Psoas muscle (tissue), 8 donors: Measurements from ENCODE around the gene AP1G2. TPM values are rescaled to one million over a fixed set of nuclear protein-coding genes. Genes with fewer than 3 reads are reported as not detected.
A peak's percentile ranks its signal among the peaks of the same experiment; 100 is the strongest.

Experiments
- ATAC-seq, 4 donors: fragments of 200-7000 bp; cut with Tn5 transposase; one replicate each; pipeline ENCODE4 v1.9.1; 2020; ENCODE audit warnings: moderate library complexity in 3 of 4, mild to moderate bottlenecking in 2 of 4
- DNase-seq, 2 donors: peaks; one replicate each; pipeline ENCODE4 v3.0.0-alpha.2; 2020
- H3K27ac ChIP-seq: fragments of 200-600 bp; one replicate; pipeline ENCODE4 v1.8.0; 2022
- H3K27me3 ChIP-seq, 3 donors: fragments of 200-600 bp in 1 of 3; one replicate each; pipeline versions ENCODE4 v1.6.1 to v1.8.0; 2013 to 2022; ENCODE audit warnings: low read length in 2 of 3, mild to moderate bottlenecking in 2 of 3, moderate library complexity in 1 of 3; ENCODE audit not compliant: insufficient read depth in 3 of 3
- H3K36me3 ChIP-seq, 2 donors: fragments of 200-600 bp in 1 of 2; one replicate each; pipeline versions ENCODE4 v1.6.1 to v1.8.0; 2013 to 2022; ENCODE audit warnings: low read depth in 1 of 2, mild to moderate bottlenecking in 1 of 2, moderate library complexity in 1 of 2; ENCODE audit not compliant: insufficient read depth in 1 of 2
- H3K4me1 ChIP-seq: fragments of 200-600 bp; one replicate; pipeline ENCODE4 v1.8.0; 2022
- H3K4me3 ChIP-seq: fragments of 200-600 bp; one replicate; pipeline ENCODE4 v1.8.0; 2022; ENCODE audit warnings: mild to moderate bottlenecking
- H3K9me3 ChIP-seq: fragments of 200-600 bp; one replicate; pipeline ENCODE4 v1.8.0; 2022
- CTCF ChIP-seq: fragments of 200-600 bp; IDR thresholded peaks from one replicate; pipeline ENCODE4 v1.8.0; 2022; ENCODE audit warnings: antibody characterized with exemption
- WGBS, 3 donors: extraction: QIAGEN DNeasy Blood & Tissue Kit; methylation state at CpG; one replicate each; pipeline versions ENCODE4 v1.1.6 to v1.1.7; 2013; 5-methylcytosine and 5-hydroxymethylcytosine counted together
- intact Hi-C, 2 donors: fragments of 100-400 bp; cut with DNase I; formaldehyde crosslinking; loops; one replicate each; pipeline versions ENCODE4 v1.11.0 to v1.14.2; 2022
- polyA plus RNA-seq, 3 donors: library from polyadenylated mRNA; stranded (reverse); fragments of 200-250 nt; gene quantifications; one replicate each; pipeline ENCODE4 v1.2.3, GENCODE V29; 2013
- total RNA-seq, 4 donors: library from RNA; stranded (reverse); fragmentation: NEBNext Ultra II Directional in 2 of 4; extraction: Animal tissue kit (Norgen Biotek cat#: 25700) in 2 of 4; gene quantifications; one replicate each; pipeline versions ENCODE4 v1.2.1 to v1.2.4, GENCODE V29; 2021 to 2023
- donor health status: healthy with polysubstance abuse.
- donor health status: DM: no; HTN: no; CAD: no; lungs with moderate emphysema.
- donor health status: Bipolar disorder and iron deficiency.
- donor health status: healthy.
- donor health status: DM: yes; HTN: yes; CAD: no.
- donor health status: DM: no; HTN: no; CAD: no.
- donor health status: DM: no; HTN: no; CAD: no.
- donor health status: DM: yes; HTN: yes; CAD: no.

Gene AP1G2
- total and polyA plus RNA-seq, 7 donors, result 3.3 to 11.0 (median 5.3) TPM

DNA sequence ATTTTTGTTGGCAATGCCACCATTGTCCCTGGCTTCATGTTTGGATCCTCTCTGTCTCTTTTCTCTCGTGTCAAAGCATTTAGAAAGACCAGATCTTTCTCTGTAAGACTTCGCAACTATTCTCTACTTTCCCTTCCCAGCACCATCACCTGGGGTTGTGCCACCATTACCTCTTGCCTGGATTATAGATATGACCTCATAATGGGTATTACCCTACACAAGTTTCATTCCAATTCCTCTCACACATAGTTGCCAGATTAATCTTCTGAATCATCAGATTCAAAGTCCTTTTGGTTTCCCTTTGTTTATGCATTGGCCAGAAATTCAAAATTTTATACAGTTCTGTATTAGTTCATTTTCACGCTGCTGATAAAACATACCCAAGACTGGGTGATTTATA is 41.4 kb upstream of the AP1G2 start:
- no peak for TF ChIP-seq CTCF
- DNase-seq, result no peak
- Histone ChIP-seq H3K4me3 (no peak overlapping the region), H3K9me3 (no peaks in the 10 kb centered on the region), H3K27ac (no peak overlapping the region), H3K4me1 (no peaks in the 10 kb centered on the region), H3K36me3 (no peaks in the 10 kb centered on the region), H3K27me3 (no peaks in the 10 kb centered on the region)
- intact Hi-C loops, result no loop called here
- no peak for ATAC-seq
- WGBS, 3 donors, result 72 to 85% (median 77%) methylated on average over 3 of the region's 3 CpGs

DNA sequence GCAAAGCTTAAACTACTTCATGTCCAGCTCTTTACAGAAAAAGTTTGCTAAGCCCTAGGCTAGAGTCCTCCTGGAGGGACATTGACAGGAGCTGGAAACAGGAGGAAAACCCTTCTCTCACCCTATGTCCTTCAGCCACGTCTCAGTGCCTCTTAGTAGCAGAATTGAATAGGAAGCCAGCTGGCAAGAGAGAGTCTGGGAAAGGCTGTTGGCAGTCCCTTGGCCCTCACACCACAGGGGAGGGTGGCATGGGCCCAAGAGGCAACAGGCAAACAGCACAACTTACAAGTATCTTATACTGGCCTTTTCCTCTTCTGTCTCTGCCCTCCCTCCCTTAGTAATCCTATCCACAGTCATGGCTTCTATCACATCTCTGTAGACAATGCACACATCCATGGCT is 40.9 kb upstream of the AP1G2 start:
- intact Hi-C loops, result no loop called here
- no peak for TF ChIP-seq CTCF
- no peaks in the 10 kb centered on the region for H3K27me3 ChIP-seq
- ATAC-seq (no peak), DNase-seq (no peak)
- H3K9me3 ChIP-seq, result no peaks in the 10 kb centered on the region
- no peaks in the 10 kb centered on the region for H3K4me1 ChIP-seq
- 11 to 32% (median 19%) methylated on average over 1 of the region's 1 CpG for WGBS, 3 donors
- no peak overlapping the region for H3K4me3 ChIP-seq
- H3K36me3 ChIP-seq, result no peaks in the 10 kb centered on the region
- no peak overlapping the region for H3K27ac ChIP-seq

GRCh38 chr14:23605931-23606585 is 38.5 kb upstream of the AP1G2 start:
- Histone ChIP-seq H3K9me3 (no peaks in the 10 kb centered on the region), H3K4me3 (no peak overlapping the region), H3K27me3 (no peaks in the 10 kb centered on the region), H3K36me3 (no peaks in the 10 kb centered on the region), H3K4me1 (no peaks in the 10 kb centered on the region), H3K27ac (peak overlapping the region; percentile 43)
- no peak for DNase-seq
- peak; percentile 53 to 76 (median 58) for ATAC-seq
- 45 to 63% (median 54%) methylated on average over 6 of the region's 6 CpGs for WGBS, 3 donors
- TF ChIP-seq CTCF, result no peak
- intact Hi-C loops, result no loop called here

DNA sequence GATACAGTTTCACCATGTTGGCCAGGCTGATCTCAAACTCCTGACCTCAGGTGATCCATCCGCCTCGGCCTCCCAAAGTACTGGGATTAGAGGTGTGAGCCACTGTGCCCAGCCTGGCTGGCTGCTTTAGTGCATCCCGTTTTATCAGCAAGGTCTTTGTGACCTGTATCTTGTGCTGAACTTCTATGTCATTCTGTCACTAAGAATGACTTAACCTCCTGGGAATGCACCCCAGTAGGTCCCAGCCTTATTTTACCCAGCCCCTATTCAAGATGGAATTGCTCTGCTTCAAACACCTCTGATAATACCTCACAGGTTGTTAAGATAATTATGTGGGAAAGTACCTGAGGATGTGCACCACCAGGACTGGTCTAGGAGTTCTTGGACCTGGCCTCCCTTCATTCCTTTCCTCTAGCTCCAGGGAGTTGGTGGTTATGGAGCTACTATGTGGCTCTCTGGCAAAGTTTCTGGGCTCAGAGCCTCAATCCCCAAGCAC is 37.1 kb upstream of the AP1G2 start:
- no peaks in the 10 kb centered on the region for H3K36me3 ChIP-seq
- no peaks in the 10 kb centered on the region for H3K9me3 ChIP-seq
- 66 to 86% (median 79%) methylated on average over 3 of the region's 3 CpGs for WGBS, 3 donors
- ATAC-seq, result no peak
- no peaks in the 10 kb centered on the region for H3K27me3 ChIP-seq
- no peak for DNase-seq
- no peak overlapping the region for H3K27ac ChIP-seq
- H3K4me1 ChIP-seq, result no peaks in the 10 kb centered on the region
- TF ChIP-seq CTCF, result no peak
- no peak overlapping the region for H3K4me3 ChIP-seq
- intact Hi-C loops, result no loop called here

- ATAC-seq, result no peak
- TF ChIP-seq CTCF, result no peak
- 60 to 73% (median 65%) methylated on average over 2 of the region's 2 CpGs for WGBS, 3 donors
- Histone ChIP-seq H3K4me1 (no peaks in the 10 kb centered on the region), H3K9me3 (no peaks in the 10 kb centered on the region), H3K27me3 (no peaks in the 10 kb centered on the region), H3K27ac (no peak overlapping the region), H3K36me3 (no peaks in the 10 kb centered on the region), H3K4me3 (no peak overlapping the region)
- intact Hi-C loops, result no loop called here
- no peak for DNase-seq
Observed at GRCh38 chr14:23604148-23604547, 36.6 kb upstream of the AP1G2 start.
